Calu3 (cell line): ENCODE results near the gene VWCE. TPM values are rescaled to one million over a fixed set of nuclear protein-coding genes. Genes with fewer than 3 reads are reported as not detected.
"Not testable (repeated sequence)": the region's sequence is repeated elsewhere in the genome, so short reads cannot be mapped to it uniquely, and the experiment has no call there.

Source experiments
- BruUV-seq: library from RNA; stranded (reverse); fragments of 400-500 nt; replicated peaks from 2 replicates; lab custom pipeline; 2021; lab: Mats Ljungman, UMichigan
- CTCF ChIA-PET: fragments of 300-600 bp; sonication (Branson Sonifier 250); formaldehyde crosslinking; loops from one replicate; lab custom pipeline; 2022; ENCODE audit warnings: antibody characterized with exemption; lab: Charles Lee
- DNase-seq: peaks from one replicate; pipeline ENCODE4 v3.0.0; 2022
- H3K27ac Mint-ChIP-seq: one replicate; pipeline ENCODE4 v1.8.0; 2022; ENCODE audit warnings: mixed read lengths; ENCODE audit not compliant: unreplicated experiment
- H3K27me3 Mint-ChIP-seq: one replicate; pipeline ENCODE4 v1.8.0; 2022; ENCODE audit warnings: mixed read lengths; ENCODE audit not compliant: unreplicated experiment
- H3K36me3 Mint-ChIP-seq: one replicate; pipeline ENCODE4 v1.8.0; 2022; ENCODE audit warnings: mild to moderate bottlenecking, moderate library complexity, mixed read lengths; ENCODE audit not compliant: insufficient read depth, unreplicated experiment
- H3K4me1 Mint-ChIP-seq: one replicate; pipeline ENCODE4 v1.8.0; 2022; ENCODE audit warnings: mild to moderate bottlenecking, low read depth, mixed read lengths; ENCODE audit not compliant: unreplicated experiment
- H3K4me3 Mint-ChIP-seq: one replicate; pipeline ENCODE4 v1.8.0; 2022; ENCODE audit warnings: mild to moderate bottlenecking, low read depth, moderate library complexity, mixed read lengths; ENCODE audit not compliant: unreplicated experiment
- H3K9me3 Mint-ChIP-seq: one replicate; pipeline ENCODE4 v1.8.0; 2022; ENCODE audit warnings: low read depth, mixed read lengths; ENCODE audit not compliant: unreplicated experiment
- CTCF ChIP-seq: fragments of 200-600 bp; IDR thresholded peaks from one replicate; pipeline ENCODE4 v1.8.0; 2022; ENCODE audit warnings: antibody characterized with exemption; ENCODE audit not compliant: unreplicated experiment
- intact Hi-C: fragments of 100-400 bp; cut with micrococcal nuclease; formaldehyde crosslinking; loops from one replicate; pipeline ENCODE4 v1.10.0; 2022; ENCODE audit not compliant: unreplicated experiment
- total RNA-seq: library from RNA; stranded (reverse); gene quantifications from 2 replicates; pipeline ENCODE4 v1.2.3, GENCODE V29; 2022

The VWCE gene
- total RNA-seq, 1 experiment from 2014 or later, result 0.66 TPM

GRCh38 chr11:61259363-61259762, 35.8 kb downstream of the VWCE start:
- H3K4me3 Mint-ChIP-seq, result no peak overlapping the region
- TF ChIP-seq CTCF, result no peak
- no peak for DNase-seq
- H3K9me3 Mint-ChIP-seq, result no peaks in the 10 kb centered on the region
- no peak overlapping the region for H3K27ac Mint-ChIP-seq
- peaks cover 18% of the 10 kb centered on the region for H3K27me3 Mint-ChIP-seq
- intact Hi-C loops, result loop anchor here (10.0 kb wide), 2 partner anchors 75 to 125 kb away; partner anchors contain the start of genes DDB1 and TKFC
- H3K4me1 Mint-ChIP-seq, result no peaks in the 10 kb centered on the region
- CTCF ChIA-PET, result no interaction called here
- no peaks in the 10 kb centered on the region for H3K36me3 Mint-ChIP-seq
- BruUV-seq, result no TSS peak

- Mint-ChIP-seq H3K4me3 (no peak overlapping the region), H3K9me3 (no peaks in the 10 kb centered on the region), H3K27ac (no peak overlapping the region), H3K4me1 (no peaks in the 10 kb centered on the region), H3K27me3 (peaks cover 26% of the 10 kb centered on the region), H3K36me3 (no peaks in the 10 kb centered on the region)
- no peak for TF ChIP-seq CTCF
- intact Hi-C loops, result loop anchor here (10.0 kb wide), 2 partner anchors 76 to 126 kb away; partner anchors contain the start of genes DDB1 and TKFC
- no peak for DNase-seq
- CTCF ChIA-PET, result no interaction called here
- BruUV-seq, result no TSS peak
These were observed 36.6 kb downstream of the VWCE start for GRCh38 chr11:61258546-61258945.

GRCh38 chr11:61256710-61257482, 38.2 kb downstream of the VWCE start:
- no peak for DNase-seq
- intact Hi-C loops, result loop anchor here (10.0 kb wide), 2 partner anchors 78 to 128 kb away; partner anchors contain the start of genes DDB1 and TKFC
- Mint-ChIP-seq H3K9me3 (no peaks in the 10 kb centered on the region), H3K4me3 (no peak overlapping the region), H3K36me3 (no peaks in the 10 kb centered on the region), H3K27me3 (peaks cover 43% of the 10 kb centered on the region), H3K4me1 (no peaks in the 10 kb centered on the region), H3K27ac (no peak overlapping the region)
- CTCF ChIA-PET, result interaction anchor here (0.5 to 0.6 kb wide), 2 partner anchors 243 to 365 kb away, joined by 4 read pairs; no protein-coding TSS in a partner anchor
- no peak for TF ChIP-seq CTCF
- BruUV-seq, result no TSS peak

GRCh38 chr11:61254403-61255025, 40.6 kb downstream of the VWCE start:
- H3K36me3 Mint-ChIP-seq, result no peaks in the 10 kb centered on the region
- BruUV-seq, result no TSS peak
- CTCF ChIA-PET, result interaction anchor here (0.7 to 2.1 kb wide), 4 partner anchors 40 to 340 kb away, joined by 3 to 7 read pairs (median 3); partner anchors contain the start of gene VWCE
- no peaks in the 10 kb centered on the region for H3K4me1 Mint-ChIP-seq
- intact Hi-C loops, result loop anchor here (10.0 kb wide), 2 partner anchors 80 to 130 kb away; partner anchors contain the start of genes DDB1 and TKFC
- TF ChIP-seq CTCF, result peak; percentile 69
- H3K4me3 Mint-ChIP-seq, result no peak overlapping the region
- H3K27ac Mint-ChIP-seq, result no peak overlapping the region
- peak; percentile 74 for DNase-seq
- no peaks in the 10 kb centered on the region for H3K9me3 Mint-ChIP-seq
- peaks cover 59% of the 10 kb centered on the region for H3K27me3 Mint-ChIP-seq

GRCh38 chr11:61252332-61252731, 42.8 kb downstream of the VWCE start:
- H3K4me1 Mint-ChIP-seq, H3K27ac Mint-ChIP-seq, BruUV-seq, H3K4me3 Mint-ChIP-seq, H3K36me3 Mint-ChIP-seq, DNase-seq, H3K9me3 Mint-ChIP-seq: not testable (repeated sequence)
- intact Hi-C loops, result loop anchor here (10.0 kb wide), 2 partner anchors 82 to 132 kb away; partner anchors contain the start of genes DDB1 and TKFC
- H3K27me3 Mint-ChIP-seq, result peaks cover 67% of the 10 kb centered on the region
- CTCF ChIA-PET, result interaction anchor here (0.7 kb wide), 1 partner anchor 110 kb away, joined by 4 read pairs; no protein-coding TSS in a partner anchor
